Vagina (tissue), 2 donors: ENCODE results near the gene MRM2.

Experiments used
- POLR2A ChIP-seq, 2 donors: fragments of 450-650 bp; IDR thresholded peaks; one replicate each; pipeline ENCODE4 v1.6.1; 2017; ENCODE audit warnings: antibody characterized with exemption in 2 of 2, mild to moderate bottlenecking in 2 of 2, moderate library complexity in 2 of 2
- TF ChIP-seq, protein P1 (sequence below), 3 experiments: fragments of 450-650 bp in 2 of 3; fragments of 200-600 bp in 1 of 3; sonication (generic) in 1 of 3; IDR thresholded peaks; one replicate each; pipeline ENCODE4 v1.5.1; 2017 to 2019; ENCODE audit warnings: antibody characterized with exemption in 3 of 3, mild to moderate bottlenecking in 2 of 3, moderate library complexity in 2 of 3

DNA sequence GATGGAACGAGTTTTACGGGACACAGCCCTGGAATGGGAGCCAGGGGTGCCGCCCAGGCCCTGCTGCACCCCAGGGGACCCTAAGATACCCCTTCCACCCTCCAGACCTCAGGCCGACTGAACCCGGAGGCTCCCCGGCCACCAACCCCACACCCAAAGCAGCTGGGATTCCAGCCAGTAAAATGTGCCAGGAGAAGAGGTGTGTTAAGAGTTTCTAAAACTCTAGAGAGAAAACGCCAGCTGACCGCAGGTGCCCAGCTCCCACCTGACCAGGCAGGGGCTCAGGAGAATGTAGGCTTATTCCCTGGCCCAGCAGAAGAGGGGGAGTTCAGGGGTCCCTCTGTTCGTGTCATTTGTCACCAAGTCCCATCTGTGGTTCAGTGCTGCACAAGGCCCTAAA lies 17.5 kb upstream of the MRM2 start:
- TF ChIP-seq, protein P1, sequence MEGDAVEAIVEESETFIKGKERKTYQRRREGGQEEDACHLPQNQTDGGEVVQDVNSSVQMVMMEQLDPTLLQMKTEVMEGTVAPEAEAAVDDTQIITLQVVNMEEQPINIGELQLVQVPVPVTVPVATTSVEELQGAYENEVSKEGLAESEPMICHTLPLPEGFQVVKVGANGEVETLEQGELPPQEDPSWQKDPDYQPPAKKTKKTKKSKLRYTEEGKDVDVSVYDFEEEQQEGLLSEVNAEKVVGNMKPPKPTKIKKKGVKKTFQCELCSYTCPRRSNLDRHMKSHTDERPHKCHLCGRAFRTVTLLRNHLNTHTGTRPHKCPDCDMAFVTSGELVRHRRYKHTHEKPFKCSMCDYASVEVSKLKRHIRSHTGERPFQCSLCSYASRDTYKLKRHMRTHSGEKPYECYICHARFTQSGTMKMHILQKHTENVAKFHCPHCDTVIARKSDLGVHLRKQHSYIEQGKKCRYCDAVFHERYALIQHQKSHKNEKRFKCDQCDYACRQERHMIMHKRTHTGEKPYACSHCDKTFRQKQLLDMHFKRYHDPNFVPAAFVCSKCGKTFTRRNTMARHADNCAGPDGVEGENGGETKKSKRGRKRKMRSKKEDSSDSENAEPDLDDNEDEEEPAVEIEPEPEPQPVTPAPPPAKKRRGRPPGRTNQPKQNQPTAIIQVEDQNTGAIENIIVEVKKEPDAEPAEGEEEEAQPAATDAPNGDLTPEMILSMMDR (IDR thresholded peaks at IDR 0.05) = no peak
- no peak for TF ChIP-seq POLR2A (IDR thresholded peaks at IDR 0.05)
